Spinal cord (tissue), 10 donors: ENCODE data around the gene NQO1. TPM values are rescaled to one million over a fixed set of nuclear protein-coding genes. Genes with fewer than 3 reads are reported as not detected.
A peak's percentile ranks its signal among the peaks of the same experiment; 100 is the strongest.

ENCODE experiments used
- DNase-seq, 6 donors: peaks; one replicate each; pipeline versions ENCODE4 v3.0.0 to v3.0.0-alpha.2; 2013 to 2015; ENCODE audit warnings: low spot score in 6 of 6, low read depth in 4 of 6
- H3K27ac ChIP-seq: one replicate; pipeline ENCODE4 v1.5.1; 2013; ENCODE audit warnings: low read depth, low read length, control low read depth
- H3K27me3 ChIP-seq: one replicate; pipeline ENCODE4 v1.6.1; 2013; ENCODE audit warnings: low read length; ENCODE audit not compliant: control insufficient read depth, insufficient read depth
- H3K36me3 ChIP-seq: one replicate; pipeline ENCODE4 v1.6.1; 2013; ENCODE audit warnings: low read length; ENCODE audit not compliant: control insufficient read depth, insufficient read depth
- H3K4me1 ChIP-seq: one replicate; pipeline ENCODE4 v1.6.1; 2013; ENCODE audit warnings: low read length; ENCODE audit not compliant: control insufficient read depth, insufficient read depth
- H3K4me3 ChIP-seq: one replicate; pipeline ENCODE4 v1.5.1; 2013; ENCODE audit warnings: low read depth, low read length, control low read depth
- H3K9me3 ChIP-seq: one replicate; pipeline ENCODE4 v1.6.1; 2013; ENCODE audit warnings: low read length; ENCODE audit not compliant: control insufficient read depth, insufficient read depth
- WGBS: methylation state at CpG from one replicate; pipeline ENCODE4 v1.1.5; 2013; ENCODE audit warnings: missing lambda C conversion rate; ENCODE audit not compliant: insufficient coverage; 5-methylcytosine and 5-hydroxymethylcytosine counted together
- long read RNA-seq, 4 donors: transcript quantifications; one replicate each; lab custom pipeline, GENCODE V29; 2026
- polyA plus RNA-seq, 2 donors: library from polyadenylated mRNA; unstranded; fragments of 120-200 nt; gene quantifications; one replicate each; pipeline ENCODE4 v1.2.1, GENCODE V29; 2013; ENCODE audit not compliant: insufficient read length in 2 of 2
- total RNA-seq, 2 donors: library from RNA; depleted of rRNA in 1 of 2; stranded (reverse); fragments of 120-200 nt in 1 of 2; fragments of >200 nt in 1 of 2; gene quantifications; one replicate each; pipeline versions ENCODE4 v1.2.3 to v1.2.4, GENCODE V29; 2013 to 2014
- donor health status: healthy.

Gene NQO1
- total RNA-seq (10 to 100 TPM; 18.5 to 93.4 TPM), polyA plus RNA-seq (10 to 100 TPM; 17.1 to 24.8 TPM)
- long read RNA-seq, donor 1, transcript NQO1-201 (6 exons, 2,912 nt), result major isoform, 13 of 15 reads
- long read RNA-seq, donor 1, partial matches to known transcripts, result 0 of 15 reads
- long read RNA-seq, donor 1, other reads (novel, unspliced or antisense), result 0 of 15 reads
- long read RNA-seq, donor 2, partial matches to known transcripts, result 0 of 3 reads
- long read RNA-seq, donor 2, other reads (novel, unspliced or antisense), result 0 of 3 reads
- long read RNA-seq, donor 3, partial matches to known transcripts, result 0 of 4 reads
- long read RNA-seq, donor 3, other reads (novel, unspliced or antisense), result 0 of 4 reads
- long read RNA-seq, donor 4, transcript NQO1-201 (6 exons, 2,912 nt), result major isoform, 6 of 6 reads
- long read RNA-seq, donor 4, partial matches to known transcripts, result 0 of 6 reads
- long read RNA-seq, donor 4, other reads (novel, unspliced or antisense), result 0 of 6 reads

DNA sequence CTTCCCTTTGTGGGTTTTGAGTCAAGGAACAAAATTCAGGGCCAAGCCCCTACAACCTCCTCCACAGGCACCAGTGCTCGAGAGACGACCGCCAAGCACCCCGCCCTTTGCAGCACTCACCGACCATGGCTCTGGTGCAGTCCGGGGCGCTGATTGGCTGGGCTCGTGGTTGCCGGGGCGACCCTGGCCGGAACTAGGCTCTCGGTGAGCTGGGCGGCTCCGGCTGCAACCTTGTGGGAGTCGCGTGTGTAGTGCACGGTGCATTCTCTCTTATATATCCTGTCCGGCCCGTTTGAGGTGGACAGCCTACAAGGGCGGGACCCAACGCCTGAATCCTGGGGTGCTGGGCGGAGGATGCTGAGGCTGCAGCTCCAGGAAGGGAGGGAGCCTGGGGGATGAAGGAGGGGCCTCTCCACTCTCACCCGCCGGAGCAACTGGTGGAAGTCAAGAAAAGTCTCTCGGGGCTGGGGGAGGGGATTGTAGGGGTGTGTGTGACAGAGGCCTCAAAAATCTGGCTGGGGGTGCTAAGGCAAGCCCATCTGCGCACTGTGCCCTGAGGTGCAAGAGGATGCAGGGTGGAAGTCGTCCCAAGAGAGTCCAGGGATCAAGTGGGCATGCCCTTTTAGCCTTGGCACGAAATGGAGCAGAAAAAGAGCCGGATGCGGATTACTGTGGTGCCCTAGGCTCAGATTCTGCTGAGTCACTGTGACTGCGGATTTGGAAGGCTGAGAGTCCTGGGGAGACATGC is at the start of gene NQO1:
Gene NQO1, minus strand, starts transcription at position 248 of the 748 bp plus-strand sequence. Its CDS starts 121 bp downstream, at position 127.
- Histone ChIP-seq H3K36me3 (no peaks in the 10 kb centered on the region), H3K27ac (peak within 1 kb of the TSS; percentile 57), H3K4me1 (peaks cover 24% of the 10 kb centered on the region), H3K27me3 (no peaks in the 10 kb centered on the region), H3K4me3 (peak within 1 kb of the TSS; percentile 72), H3K9me3 (no peaks in the 10 kb centered on the region)
- peak; percentile 69 to 96 (median 73) for DNase-seq
- WGBS, result under 1% methylated on average over 25 of the region's 31 CpGs

DNA sequence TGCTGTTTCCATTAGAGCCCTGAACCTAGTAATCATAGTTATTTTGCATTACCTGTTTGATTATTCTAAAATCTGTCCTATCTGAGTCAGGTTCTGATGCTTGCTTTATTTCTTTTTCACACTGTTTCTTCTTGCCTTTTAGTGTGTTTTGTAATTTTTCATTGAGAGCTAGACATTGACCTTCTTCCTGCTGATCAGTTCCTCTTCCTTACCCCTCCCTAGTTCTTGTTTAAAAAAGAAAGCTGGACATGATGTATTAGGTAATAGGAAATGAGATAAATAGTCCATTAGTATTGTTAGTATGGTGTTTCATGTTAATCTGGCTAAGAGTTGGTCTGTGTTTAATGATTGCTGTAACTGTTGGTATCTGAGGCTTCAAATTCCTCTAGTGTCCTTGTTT is 49.2 kb upstream of the NQO1 start:
- Histone ChIP-seq H3K4me3 (no peak overlapping the region), H3K9me3 (no peaks in the 10 kb centered on the region), H3K4me1 (no peaks in the 10 kb centered on the region), H3K27me3 (no peaks in the 10 kb centered on the region), H3K27ac (no peak overlapping the region), H3K36me3 (no peaks in the 10 kb centered on the region)
- DNase-seq, result no peak

- Histone ChIP-seq H3K4me1 (no peaks in the 10 kb centered on the region), H3K4me3 (no peak overlapping the region), H3K36me3 (no peaks in the 10 kb centered on the region), H3K27me3 (no peaks in the 10 kb centered on the region), H3K9me3 (no peaks in the 10 kb centered on the region), H3K27ac (no peak overlapping the region)
- WGBS, result 100% methylated on average over 1 of the region's 6 CpGs
- peak in 1 of 6 donors; percentile 5 for DNase-seq
Observed at GRCh38 chr16:69773260-69773947, 47.0 kb upstream of the NQO1 start.

GRCh38 chr16:69771651-69771967 is 45.2 kb upstream of the NQO1 start:
- H3K27me3 ChIP-seq, result no peaks in the 10 kb centered on the region
- H3K36me3 ChIP-seq, result no peaks in the 10 kb centered on the region
- WGBS, result 100% methylated on average over 1 of the region's 2 CpGs
- no peak overlapping the region for H3K4me3 ChIP-seq
- no peak for DNase-seq
- H3K4me1 ChIP-seq, result no peaks in the 10 kb centered on the region
- no peak overlapping the region for H3K27ac ChIP-seq
- no peaks in the 10 kb centered on the region for H3K9me3 ChIP-seq

DNA sequence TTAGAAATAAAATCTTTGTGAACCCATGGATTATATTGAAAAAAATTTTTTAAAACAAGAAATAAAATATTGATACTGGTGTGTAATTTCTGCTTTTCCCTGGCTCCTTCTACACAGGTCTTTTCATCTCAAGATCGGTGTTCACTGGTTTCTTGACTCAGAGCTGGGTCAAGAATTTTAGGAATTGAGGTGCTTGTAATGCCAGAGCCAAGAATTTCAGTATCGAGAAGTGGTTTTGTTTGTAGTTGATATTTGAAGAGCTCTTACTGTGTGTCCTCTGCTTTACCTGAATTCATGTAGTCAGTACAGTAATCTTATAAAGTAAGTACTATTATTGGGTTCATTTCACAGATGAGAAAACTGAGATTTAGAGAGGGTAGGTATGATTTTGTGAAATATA is 43.0 kb upstream of the NQO1 start:
- Histone ChIP-seq H3K36me3 (no peaks in the 10 kb centered on the region), H3K9me3 (no peaks in the 10 kb centered on the region), H3K4me1 (no peaks in the 10 kb centered on the region), H3K4me3 (no peak overlapping the region), H3K27me3 (no peaks in the 10 kb centered on the region), H3K27ac (no peak overlapping the region)
- DNase-seq, result no peak
- no CpG with 5 or more reads among the region's 2 CpGs for WGBS

DNA sequence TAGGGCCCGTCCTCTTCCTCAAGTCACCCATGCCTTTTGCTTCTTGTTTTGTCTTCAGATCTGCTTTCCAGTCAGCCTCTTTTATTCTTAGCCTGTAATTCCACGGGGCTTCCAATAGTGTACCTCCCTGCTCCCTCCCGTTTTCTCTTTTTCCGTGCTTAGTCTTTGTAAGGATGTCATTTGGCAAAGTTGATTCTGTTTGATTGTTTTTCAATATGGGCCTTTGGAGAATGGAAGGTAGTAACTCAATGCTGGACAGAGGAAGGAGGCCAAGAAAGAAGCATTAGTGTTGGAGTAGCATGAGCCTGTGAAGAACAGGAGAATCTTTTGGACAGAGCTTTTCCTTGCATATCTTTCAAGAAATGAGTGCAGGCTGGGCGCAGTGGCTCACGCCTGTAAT is 42.3 kb upstream of the NQO1 start:
- Histone ChIP-seq H3K27me3 (no peaks in the 10 kb centered on the region), H3K36me3 (no peaks in the 10 kb centered on the region), H3K9me3 (no peaks in the 10 kb centered on the region), H3K4me1 (no peaks in the 10 kb centered on the region), H3K27ac (no peak overlapping the region), H3K4me3 (no peak overlapping the region)
- 84% methylated on average over 4 of the region's 6 CpGs for WGBS
- peak in 1 of 6 donors; percentile 14 for DNase-seq

- Histone ChIP-seq H3K9me3 (no peaks in the 10 kb centered on the region), H3K4me1 (no peaks in the 10 kb centered on the region), H3K27me3 (no peaks in the 10 kb centered on the region), H3K36me3 (no peaks in the 10 kb centered on the region), H3K4me3 (no peak overlapping the region), H3K27ac (no peak overlapping the region)
- DNase-seq, result no peak
- WGBS, result 89% methylated on average over 5 of the region's 5 CpGs
Observed at GRCh38 chr16:69767459-69768229, 41.3 kb upstream of the NQO1 start.

- Histone ChIP-seq H3K36me3 (no peaks in the 10 kb centered on the region), H3K27me3 (no peaks in the 10 kb centered on the region), H3K4me1 (no peaks in the 10 kb centered on the region), H3K9me3 (no peaks in the 10 kb centered on the region), H3K27ac (no peak overlapping the region), H3K4me3 (peak overlapping the region; percentile 0)
- WGBS, result 60% methylated on average over 2 of the region's 5 CpGs
- no peak for DNase-seq
Observed at GRCh38 chr16:69763599-69763942, 37.2 kb upstream of the NQO1 start.
